Fibroblast of lung (primary cell): Measurements from ENCODE around the gene DCUN1D2. TPM values are rescaled to one million over a fixed set of nuclear protein-coding genes. Genes with fewer than 3 reads are reported as not detected.

ENCODE experiments used
- DNase-seq, 2 donors: peaks; one replicate each; pipeline versions ENCODE4 v3.0.0 to v3.0.0-alpha.2; 2010; ENCODE audit warnings: low read depth in 2 of 2
- H2AFZ ChIP-seq: 2 replicates; pipeline ENCODE4 v1.5.1; 2012; ENCODE audit warnings: low read length, control low read depth, inconsistent platforms
- H3K27ac ChIP-seq: 2 replicates; pipeline ENCODE4 v1.5.1; 2011; ENCODE audit warnings: low read length, control low read depth; ENCODE audit not compliant: insufficient read depth
- H3K27me3 ChIP-seq: 2 replicates; pipeline ENCODE4 v1.5.1; 2011; ENCODE audit warnings: mild to moderate bottlenecking, low read length; ENCODE audit not compliant: control insufficient read depth, insufficient read depth
- H3K36me3 ChIP-seq: 2 replicates; pipeline ENCODE4 v1.5.1; 2011; ENCODE audit warnings: low read length; ENCODE audit not compliant: control insufficient read depth, insufficient read depth
- H3K4me1 ChIP-seq: 2 replicates; pipeline ENCODE4 v1.5.1; 2011; ENCODE audit warnings: low read length; ENCODE audit not compliant: control insufficient read depth, insufficient read depth; ENCODE audit errors: extremely low read depth
- H3K4me2 ChIP-seq: 2 replicates; pipeline ENCODE4 v1.5.1; 2011; ENCODE audit warnings: low read length, control low read depth; ENCODE audit not compliant: insufficient read depth; ENCODE audit errors: extremely low read depth
- H3K4me3 ChIP-seq, 4 experiments: fragments of 200-600 bp in 1 of 4; sonication (generic) in 1 of 4; replicated peaks in 1 of 4; 2 replicates each; pipeline ENCODE4 v1.5.1; 2011 to 2016; ENCODE audit warnings: low read length in 4 of 4, low read depth in 3 of 4, mild to moderate bottlenecking in 3 of 4, control low read depth in 2 of 4, inconsistent platforms in 1 of 4, mixed read lengths in 1 of 4; ENCODE audit not compliant: insufficient read depth in 1 of 4; ENCODE audit errors: control extremely low read depth in 1 of 4
- H3K79me2 ChIP-seq: 2 replicates; pipeline ENCODE4 v1.5.1; 2012; ENCODE audit warnings: mild to moderate bottlenecking, low read length, inconsistent platforms; ENCODE audit not compliant: control insufficient read depth, insufficient read depth
- H3K9ac ChIP-seq: 2 replicates; pipeline ENCODE4 v1.5.1; 2011; ENCODE audit warnings: mild to moderate bottlenecking, low read length, control low read depth; ENCODE audit not compliant: insufficient read depth
- H3K9me3 ChIP-seq: 2 replicates; pipeline ENCODE4 v1.5.1; 2012; ENCODE audit warnings: low read depth, low read length; ENCODE audit not compliant: control insufficient read depth, insufficient read depth
- H4K20me1 ChIP-seq: 2 replicates; pipeline ENCODE4 v1.5.1; 2011; ENCODE audit warnings: low read length; ENCODE audit not compliant: control insufficient read depth, insufficient read depth; ENCODE audit errors: extremely low read depth
- CTCF ChIP-seq, 2 donors: IDR thresholded peaks in 1 of 2; conservative IDR thresholded peaks in 1 of 2; 1 replicate in 1 of 2; 2 replicates in 1 of 2; pipeline ENCODE4 v1.5.1; 2011 to 2012; ENCODE audit warnings: low read length in 2 of 2, control low read depth in 1 of 2, inconsistent platforms in 1 of 2, low read depth in 1 of 2, mild to moderate bottlenecking in 1 of 2
- EZH2 ChIP-seq: IDR thresholded peaks from 2 replicates; pipeline ENCODE4 v1.5.1; 2012; ENCODE audit warnings: low read length, control low read depth, mild to moderate bottlenecking; ENCODE audit errors: missing control alignments
- polyA plus RNA-seq, 2 donors: library from polyadenylated mRNA; depleted of rRNA in 1 of 2; stranded (reverse) in 1 of 2; unstranded in 1 of 2; fragments of >200 nt; gene quantifications; 2 replicates each; pipeline ENCODE4 v1.2.1, GENCODE V29; 2011 to 2012; ENCODE audit warnings: missing spikeins in 1 of 2
- total RNA-seq: library from RNA; depleted of rRNA; stranded (reverse); fragments of >200 nt; gene quantifications from 2 replicates; pipeline ENCODE4 v1.2.1, GENCODE V29; 2014

Gene DCUN1D2
- total and polyA plus RNA-seq, 2 donors (not counting 1 experiment from before 2014, with no cell fraction given): 10.7 to 11.6 TPM

- DNase-seq: no peak
- Histone ChIP-seq H3K36me3 (peaks cover 20% of the 10 kb centered on the region), H4K20me1 (no peaks in the 10 kb centered on the region), H3K9ac (no peak overlapping the region), H3K27me3 (no peaks in the 10 kb centered on the region), H3K9me3 (no peaks in the 10 kb centered on the region), H3K4me2 (no peak overlapping the region), H3K4me3 (no peak overlapping the region), H3K79me2 (no peaks in the 10 kb centered on the region), H3K4me1 (no peaks in the 10 kb centered on the region), H2AFZ (no peak overlapping the region), H3K27ac (no peak overlapping the region)
- TF ChIP-seq EZH2: no peak
- TF ChIP-seq CTCF (conservative IDR thresholded peaks at IDR 0.05 in 1 of 2, IDR thresholded peaks at IDR 0.05 in 1 of 2; ENCODE audit: low read depth in 1 of 2, low read length in 2 of 2): no peak
Measured at GRCh38 chr13:113456116-113456702, 34.3 kb downstream of the DCUN1D2 start.

DNA sequence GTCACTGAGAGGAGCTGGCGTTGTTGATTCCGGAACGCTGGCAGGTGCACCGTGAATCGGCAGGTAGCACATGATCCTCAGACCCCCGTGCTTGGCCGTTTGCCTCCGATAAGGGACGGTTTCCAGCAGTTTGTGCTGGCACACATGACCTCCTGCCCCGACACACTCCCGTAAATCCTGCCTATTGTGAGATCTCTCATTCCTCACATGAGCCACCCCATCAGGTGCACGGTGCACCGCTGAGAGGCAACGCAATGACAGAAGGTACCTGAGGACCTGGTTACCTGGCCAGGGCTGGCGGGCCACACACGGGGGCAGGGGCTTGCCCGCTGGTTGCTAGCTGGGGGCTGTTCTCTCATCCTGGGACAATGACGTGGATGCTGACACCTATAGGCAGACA, 35.1 kb downstream of the DCUN1D2 start:
- TF ChIP-seq CTCF (conservative IDR thresholded peaks at IDR 0.05 in 1 of 2, IDR thresholded peaks at IDR 0.05 in 1 of 2; ENCODE audit: low read depth in 1 of 2, low read length in 2 of 2): no peak
- TF ChIP-seq EZH2: no peak
- Histone ChIP-seq H3K4me3 (no peak overlapping the region), H3K79me2 (no peaks in the 10 kb centered on the region)

GRCh38 chr13:113454936-113455335, 35.6 kb downstream of the DCUN1D2 start:
- Histone ChIP-seq H2AFZ (no peak overlapping the region), H3K4me3 (no peak overlapping the region), H3K9ac (no peak overlapping the region), H3K27me3 (no peaks in the 10 kb centered on the region), H3K36me3 (peaks cover 14% of the 10 kb centered on the region), H3K9me3 (no peaks in the 10 kb centered on the region), H3K79me2 (no peaks in the 10 kb centered on the region), H3K27ac (no peak overlapping the region), H3K4me1 (no peaks in the 10 kb centered on the region), H4K20me1 (no peaks in the 10 kb centered on the region), H3K4me2 (no peak overlapping the region)
- no peak for DNase-seq
- no peak for TF ChIP-seq CTCF (conservative IDR thresholded peaks at IDR 0.05 in 1 of 2, IDR thresholded peaks at IDR 0.05 in 1 of 2; ENCODE audit: low read depth in 1 of 2, low read length in 2 of 2)
- TF ChIP-seq EZH2: no peak

More for the DNA sequence above, 35.1 kb downstream of the DCUN1D2 start:
- H3K27ac ChIP-seq: no peak overlapping the region
- no peaks in the 10 kb centered on the region for H4K20me1 ChIP-seq
- H2AFZ ChIP-seq: no peak overlapping the region
- no peaks in the 10 kb centered on the region for H3K9me3 ChIP-seq
- DNase-seq: no peak
- no peak overlapping the region for H3K9ac ChIP-seq
- H3K4me1 ChIP-seq: no peaks in the 10 kb centered on the region
- peaks cover 18% of the 10 kb centered on the region for H3K36me3 ChIP-seq
- H3K27me3 ChIP-seq: no peaks in the 10 kb centered on the region
- H3K4me2 ChIP-seq: no peak overlapping the region
